NCI-H1048 (cell line): ENCODE results near the gene PDXK.
"Not testable (repeated sequence)": the region's sequence is repeated elsewhere in the genome, so short reads cannot be mapped to it uniquely, and the experiment has no call there.

Experiments
- DNase-seq: peaks from one replicate; lab custom pipeline; 2025; lab: John Stamatoyannopoulos, UW

The PDXK gene

DNA sequence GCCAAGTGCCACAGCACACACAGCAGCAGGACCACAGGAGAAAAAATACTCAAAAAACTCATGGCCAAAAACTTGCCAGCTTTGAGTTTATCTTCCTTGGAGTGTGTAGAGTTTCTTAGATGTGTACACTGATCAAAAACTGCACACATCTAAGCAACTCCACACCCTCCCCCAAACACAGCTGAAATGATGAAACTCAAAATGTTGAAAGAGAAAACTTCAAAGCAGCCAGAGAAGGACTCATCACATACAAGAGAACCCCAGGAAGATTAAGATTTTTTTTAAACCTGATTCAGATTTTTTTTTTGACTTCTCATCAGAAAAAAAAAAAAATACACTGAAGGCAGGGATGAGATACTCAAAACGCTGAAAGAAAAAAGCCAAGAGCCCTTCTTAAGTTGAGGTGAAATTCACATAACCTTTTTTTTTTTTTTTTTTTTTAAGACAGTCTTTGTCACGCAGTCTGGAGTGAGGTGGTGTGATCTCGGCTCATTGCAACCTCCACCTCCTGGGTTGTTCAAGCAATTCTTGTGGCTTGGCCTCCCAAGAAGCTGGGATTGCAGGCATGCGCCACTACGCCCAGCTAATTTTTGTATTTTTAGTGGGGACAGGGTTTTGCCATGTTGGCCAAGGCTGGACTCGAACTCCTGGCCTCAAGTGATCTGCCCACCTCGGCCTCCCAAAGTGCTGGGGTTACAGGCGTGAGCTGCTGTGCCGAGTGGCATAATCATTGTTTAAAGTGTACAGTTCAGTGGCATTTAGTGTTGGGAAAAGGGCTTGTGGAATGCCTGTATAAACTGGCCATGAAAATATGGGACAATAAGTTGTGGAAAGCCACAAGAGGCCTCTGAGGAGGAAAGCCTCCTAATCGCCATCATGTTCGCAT lies 20.9 kb upstream of the PDXK start:
- no peak for DNase-seq

DNA sequence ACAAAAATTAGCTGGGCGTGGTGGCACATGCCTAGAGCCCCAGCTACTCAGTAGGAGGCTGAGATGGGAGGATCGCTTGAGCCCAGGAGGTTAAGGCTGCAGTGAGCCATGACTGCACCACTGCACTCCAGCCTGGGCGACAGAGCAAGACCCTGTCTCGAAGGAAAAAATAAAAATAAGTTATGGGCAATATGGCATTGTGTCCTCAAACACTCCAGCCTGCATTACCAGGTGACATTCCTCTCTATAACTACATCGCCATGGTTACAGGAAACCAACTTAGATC lies 19.5 kb upstream of the PDXK start:
- DNase-seq: not testable (repeated sequence)

DNA sequence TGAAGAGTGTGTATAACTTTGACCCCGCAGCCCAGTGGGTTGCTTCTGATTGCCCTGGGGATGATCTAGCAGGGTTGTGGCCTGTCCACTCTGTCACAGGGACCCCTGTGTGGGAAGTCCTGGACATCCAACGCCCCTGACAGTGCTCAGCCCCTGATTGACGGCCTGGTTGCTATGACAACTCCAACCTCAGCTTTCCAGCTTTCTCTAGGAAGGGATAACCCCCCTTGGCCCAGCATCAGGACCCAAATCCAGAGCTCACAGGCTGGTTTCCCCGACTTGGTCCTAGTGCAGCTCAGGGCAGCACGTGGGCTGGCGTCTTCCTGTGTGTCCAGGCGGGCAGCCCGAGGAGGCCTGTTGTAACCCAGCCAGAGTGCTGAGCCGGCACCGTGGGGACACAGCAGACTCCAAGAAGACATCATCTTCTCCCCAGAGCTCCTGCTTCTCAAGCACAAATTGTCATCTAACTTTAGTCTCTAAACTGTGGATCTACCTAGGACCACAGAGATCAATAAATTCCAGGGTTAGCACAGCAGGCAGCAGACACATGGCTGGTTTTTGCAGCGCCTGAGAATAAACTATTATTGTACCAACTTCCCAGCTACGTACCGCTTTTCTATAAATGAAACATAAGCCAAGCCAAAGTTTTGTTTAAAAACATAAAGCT lies 18.9 kb upstream of the PDXK start:
- no peak for DNase-seq

DNA sequence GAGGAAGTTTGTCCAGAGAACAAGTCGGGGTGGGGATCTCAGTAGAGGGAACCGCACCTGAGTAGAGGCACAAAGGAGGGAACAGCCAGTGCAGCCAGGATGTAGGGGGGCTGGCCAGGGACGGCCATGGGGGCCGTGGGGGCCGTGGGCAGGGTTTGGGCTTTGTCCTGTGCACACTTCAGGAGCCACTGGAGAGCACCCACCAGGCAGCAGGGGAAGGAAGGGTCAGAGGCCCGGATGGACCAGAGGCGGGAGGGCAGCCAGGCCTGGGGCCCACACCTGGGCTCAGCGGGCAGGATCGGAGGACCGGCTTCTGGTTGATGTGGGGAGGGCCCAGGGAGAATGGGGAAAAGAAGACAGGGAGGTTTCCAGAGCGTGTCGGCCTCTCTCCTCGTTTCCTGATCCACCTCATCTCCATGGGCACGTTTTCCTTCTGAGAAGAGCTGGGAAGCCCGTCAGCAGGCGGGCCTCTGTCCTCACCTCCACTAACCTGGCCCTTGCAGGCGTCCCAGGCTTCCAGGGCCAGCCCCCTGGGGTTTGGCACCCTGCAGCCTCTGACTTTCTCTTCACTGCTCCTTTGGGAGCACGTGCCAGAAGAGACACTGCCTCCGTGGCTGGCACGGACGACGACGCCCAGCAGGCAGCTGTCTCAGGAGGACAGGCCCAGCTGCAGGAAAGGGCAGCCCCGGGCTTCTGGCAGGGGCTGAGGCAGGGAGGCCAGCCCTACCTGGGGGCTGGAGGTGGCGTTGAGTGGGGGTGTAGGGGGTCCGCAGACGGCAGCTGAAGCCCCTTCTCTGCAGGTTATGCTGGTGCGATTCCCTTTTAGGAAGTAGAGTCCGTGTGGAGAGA lies 16.8 kb upstream of the PDXK start:
- DNase-seq: no peak

DNA sequence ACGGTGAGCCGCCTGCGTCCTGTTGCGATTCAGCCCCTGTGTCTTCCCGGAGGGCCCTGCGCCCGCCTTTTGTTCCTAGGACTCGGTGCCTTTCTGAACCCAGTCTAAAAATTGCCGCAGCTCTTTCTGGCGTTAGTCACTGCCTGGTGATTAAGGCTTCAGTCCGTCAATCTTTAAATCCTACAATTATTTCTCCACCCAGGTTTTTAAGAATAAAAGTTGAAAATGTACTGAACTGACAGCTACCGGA lies 16.2 kb upstream of the PDXK start:
- DNase-seq: no peak

DNA sequence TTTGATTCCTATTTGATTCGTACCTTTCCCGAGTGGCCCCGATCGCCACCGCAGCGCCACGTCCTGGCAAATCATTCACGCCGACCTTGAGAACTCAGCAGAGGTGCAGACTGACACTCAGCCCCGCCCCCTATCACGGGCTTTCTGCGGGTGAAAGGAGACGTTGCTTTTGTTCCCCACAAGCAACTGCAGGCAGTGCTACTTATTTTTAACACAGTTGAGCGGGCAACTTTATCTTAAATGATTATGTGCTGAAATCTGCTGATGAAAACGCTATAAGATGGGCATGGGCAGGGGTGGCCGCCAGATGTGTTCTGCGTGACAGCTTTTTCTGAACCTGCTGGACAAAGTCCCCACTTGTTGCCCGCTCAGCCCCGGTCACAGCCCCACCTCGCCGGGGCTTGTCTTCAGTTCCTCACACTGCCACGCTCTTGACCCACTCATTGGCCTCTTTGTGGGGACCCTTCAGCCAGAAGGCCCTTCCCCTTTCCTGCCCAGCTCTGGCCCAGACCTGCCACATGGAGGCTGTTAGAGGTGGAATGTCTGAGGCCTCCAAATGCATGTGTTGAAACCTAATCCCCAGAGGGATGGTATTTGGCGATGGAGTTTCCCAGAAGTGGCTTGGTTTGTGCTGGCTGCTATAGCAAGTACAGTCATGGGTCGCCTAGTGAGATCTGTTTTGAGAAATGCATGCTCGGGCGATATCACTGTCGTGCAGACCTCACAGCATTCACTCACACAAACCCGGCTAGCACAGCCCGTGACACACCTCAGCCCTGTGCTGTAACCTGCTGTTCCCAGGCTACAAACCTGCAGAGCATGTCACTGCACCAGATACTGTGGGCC lies 15.7 kb upstream of the PDXK start:
- DNase-seq: no peak

DNA sequence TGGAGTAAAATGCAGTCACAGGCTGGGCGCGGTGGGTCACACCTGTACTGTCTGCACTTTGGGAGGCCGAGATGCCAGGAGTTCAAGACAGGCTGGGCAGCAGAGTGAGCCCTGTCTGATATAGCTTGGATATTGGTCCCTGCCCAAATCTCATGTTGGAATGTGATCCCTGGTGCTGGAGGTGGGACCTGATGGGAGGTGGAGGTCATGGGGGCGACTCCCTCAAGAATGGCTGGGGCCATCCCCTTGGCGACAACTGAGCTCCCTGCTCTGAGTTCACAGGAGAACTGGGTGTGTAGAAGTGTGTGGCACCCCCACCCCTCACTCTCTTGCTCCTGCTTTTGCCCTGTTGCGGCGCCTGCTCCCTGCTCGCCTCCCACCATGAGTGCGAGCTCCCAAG lies 11.5 kb upstream of the PDXK start:
- DNase-seq: no peak

DNA sequence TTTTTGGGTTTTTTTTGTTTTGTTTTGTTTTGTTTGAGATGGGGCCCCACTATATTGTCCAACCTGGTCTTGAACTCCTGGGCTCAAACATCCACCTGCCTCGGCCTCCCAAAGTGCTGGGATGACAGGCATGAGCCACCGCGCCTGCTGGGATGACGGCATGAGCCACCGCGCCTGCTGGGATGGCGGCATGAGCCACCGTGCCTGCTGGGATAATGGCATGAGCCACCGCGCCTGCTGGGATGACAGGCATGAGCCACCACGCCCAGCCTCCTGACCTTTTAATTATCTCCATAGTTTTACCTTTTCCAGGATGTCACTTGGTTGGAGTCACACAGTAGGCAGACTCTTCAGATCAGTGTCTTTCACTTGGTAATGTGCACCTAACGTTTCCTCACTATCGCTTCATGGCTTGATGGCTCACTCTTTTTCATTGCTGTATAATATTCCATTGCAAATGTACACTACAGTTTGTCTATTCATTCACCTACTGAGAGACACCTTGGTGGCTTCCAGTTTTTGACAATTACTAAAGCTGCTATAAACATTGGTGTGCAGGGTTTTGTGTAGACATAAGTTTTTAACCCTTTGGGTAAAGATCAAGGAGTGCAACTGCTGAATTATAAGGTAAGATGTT lies 10.1 kb upstream of the PDXK start:
- no peak for DNase-seq

DNA sequence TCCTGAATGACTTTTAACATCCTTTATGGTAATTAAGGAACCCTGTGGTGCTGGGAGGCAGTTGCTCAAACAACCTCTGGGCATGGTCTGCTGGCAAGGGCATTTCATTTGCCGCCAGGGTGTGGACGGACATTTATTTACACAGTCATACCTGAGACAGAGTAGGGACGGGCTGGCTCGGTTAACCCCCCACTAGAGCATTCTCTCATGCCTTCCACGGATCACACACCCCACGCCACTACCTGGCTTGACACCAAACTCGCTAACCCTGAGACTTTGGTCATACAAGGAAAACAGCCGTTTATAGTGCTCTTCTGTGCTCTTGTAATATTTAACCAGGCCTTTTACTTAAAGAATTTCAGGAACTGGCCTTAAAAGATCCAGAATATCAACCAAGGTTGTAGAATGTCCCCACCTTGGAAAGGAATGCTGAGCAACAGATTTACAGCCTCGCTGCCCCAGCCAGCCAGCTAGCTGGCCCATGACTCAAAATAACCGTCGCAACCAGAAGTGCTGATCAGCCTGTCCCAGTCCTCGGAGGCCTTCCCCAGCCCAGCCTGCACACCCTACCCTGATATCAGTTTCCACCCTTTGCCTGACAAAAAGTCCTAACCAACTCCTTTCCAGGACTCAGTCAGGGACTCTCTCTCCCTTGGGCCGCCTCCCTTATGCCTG lies 6.5 kb upstream of the PDXK start:
- DNase-seq: no peak

DNA sequence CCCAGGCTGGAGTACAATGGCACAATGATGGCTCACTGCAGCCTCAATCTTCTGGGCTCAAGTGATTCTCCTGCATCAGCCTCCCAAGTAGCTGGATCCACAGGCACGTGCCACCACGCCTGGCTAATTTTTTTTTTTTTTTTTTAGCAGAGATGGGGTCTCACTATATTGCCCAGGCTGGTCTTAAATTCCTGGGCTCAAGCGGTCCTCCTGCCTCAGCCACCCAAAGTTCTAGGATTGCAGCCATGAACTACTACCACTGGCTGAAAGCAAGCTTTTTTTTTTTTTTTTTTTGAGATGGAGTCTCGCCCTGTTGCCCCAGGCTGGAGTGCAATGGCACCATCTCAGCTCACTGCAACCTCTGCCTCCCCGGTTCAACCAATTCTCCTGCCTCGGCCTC lies 5.8 kb upstream of the PDXK start:
- DNase-seq: not testable (repeated sequence)

DNA sequence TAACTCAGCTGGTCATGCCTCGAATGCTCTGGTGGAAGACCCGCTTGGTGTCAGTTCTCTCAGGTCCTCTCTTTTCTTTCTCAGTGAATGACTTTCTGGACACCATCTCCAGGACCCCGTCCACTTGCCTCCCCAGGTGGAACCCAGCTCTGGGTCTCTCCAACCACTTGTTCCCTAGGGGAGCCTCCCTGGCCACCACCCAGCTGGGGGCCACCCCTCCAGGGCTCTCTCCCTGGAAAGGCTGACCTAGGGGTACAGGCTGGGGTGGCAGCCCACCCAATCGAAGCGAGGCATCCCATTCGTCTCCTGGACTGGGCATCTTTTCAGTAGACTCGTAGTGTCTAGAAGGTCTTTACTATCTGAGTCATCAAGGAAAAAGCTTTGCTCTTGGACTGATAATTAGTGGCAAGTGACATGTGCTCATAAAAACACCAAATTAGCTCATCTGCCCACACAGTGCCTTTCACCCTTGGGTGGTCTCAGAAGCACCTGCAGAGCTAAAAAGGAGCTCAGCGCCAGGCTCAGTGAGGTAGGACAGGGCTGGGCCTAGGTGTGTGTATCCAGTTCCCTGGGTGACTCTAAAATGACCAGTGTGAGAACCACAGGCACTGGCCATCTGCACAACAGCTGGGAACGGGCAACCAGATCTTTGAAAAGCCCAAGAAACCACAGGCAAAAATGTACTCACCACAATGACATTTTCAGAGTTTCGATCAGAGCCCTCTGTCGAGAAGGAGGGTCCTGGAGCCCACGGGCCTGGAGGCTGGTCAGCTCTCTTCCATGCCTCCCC lies 2.4 kb upstream of the PDXK start:
- DNase-seq: no peak

DNA sequence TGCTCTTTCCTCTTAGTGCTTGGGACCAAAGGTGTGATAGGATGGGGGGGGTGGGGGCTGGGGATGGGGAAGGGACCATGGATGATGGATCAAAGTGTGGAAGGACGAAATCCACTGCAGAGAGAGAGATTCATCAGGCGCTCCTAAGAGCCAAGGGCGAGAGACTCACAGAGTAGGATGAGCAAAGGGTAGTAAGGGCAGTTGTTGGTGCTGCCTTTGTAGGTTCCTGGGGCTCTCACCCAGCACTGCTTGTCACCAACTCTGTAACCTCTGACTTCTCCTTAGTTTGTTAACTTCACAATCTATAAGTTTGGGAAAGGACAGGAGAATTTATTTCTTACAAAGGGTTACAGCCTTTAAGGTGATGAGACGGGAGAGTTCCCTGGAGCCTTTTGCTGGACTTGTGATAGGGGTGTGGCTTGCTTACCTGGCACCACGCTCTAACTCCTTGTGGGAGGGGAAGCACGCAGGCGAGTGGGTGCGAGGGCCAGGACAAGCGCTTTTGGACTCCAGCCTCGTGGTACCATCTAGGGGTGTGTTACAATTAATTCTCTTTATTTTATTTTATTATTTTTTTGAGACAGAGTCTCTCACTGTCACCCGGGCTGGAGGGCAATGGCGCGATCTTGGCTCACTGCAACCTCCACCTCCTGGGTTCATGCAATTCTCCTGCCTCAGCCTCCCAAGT lies 1.6 kb upstream of the PDXK start:
- no peak for DNase-seq

DNA sequence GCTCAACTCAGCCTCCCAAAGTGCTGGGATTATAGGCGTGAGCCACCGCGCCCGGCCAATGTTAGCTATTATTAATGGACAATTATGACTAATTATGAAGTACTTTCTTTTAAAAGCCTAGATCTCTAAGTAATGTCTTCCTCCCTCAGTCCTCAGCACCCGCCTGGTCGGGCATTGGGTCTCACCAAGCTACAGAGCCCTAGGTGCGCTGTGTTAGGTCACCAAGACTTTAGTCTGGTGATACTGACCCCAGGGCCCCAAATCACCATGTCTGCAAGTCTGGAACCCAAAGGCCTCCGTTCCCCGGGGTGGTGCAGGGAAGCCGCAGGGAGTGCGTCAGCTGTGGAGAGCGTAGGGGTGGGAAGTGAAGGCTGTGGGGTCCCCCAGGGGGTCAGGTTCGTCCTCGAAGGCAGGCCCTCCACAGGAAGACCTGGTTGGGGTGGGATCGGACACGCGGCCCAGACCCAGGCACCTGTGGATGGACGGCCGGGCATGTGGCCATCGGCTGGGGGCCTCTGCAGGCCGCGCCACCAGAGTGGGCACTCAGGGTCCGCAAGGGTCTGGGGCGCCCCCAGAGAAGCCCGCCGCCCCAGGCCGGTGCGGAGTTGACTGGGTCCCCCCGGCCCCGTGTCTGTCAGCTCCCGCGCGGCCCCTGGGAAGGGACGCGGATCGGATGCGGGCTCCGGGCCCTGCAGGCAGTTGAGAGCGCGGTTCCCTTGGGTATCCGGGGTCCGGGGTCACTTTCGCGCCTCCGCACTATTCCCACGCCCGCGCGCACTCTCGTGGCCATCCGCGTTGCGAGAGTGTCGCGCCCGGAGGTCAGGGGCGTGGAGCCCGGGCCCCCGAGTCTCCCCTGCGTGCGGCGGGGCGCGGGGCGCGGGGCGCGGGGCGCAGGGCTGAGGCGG lies 710 bp upstream of the PDXK start:
- no peak for DNase-seq

DNA sequence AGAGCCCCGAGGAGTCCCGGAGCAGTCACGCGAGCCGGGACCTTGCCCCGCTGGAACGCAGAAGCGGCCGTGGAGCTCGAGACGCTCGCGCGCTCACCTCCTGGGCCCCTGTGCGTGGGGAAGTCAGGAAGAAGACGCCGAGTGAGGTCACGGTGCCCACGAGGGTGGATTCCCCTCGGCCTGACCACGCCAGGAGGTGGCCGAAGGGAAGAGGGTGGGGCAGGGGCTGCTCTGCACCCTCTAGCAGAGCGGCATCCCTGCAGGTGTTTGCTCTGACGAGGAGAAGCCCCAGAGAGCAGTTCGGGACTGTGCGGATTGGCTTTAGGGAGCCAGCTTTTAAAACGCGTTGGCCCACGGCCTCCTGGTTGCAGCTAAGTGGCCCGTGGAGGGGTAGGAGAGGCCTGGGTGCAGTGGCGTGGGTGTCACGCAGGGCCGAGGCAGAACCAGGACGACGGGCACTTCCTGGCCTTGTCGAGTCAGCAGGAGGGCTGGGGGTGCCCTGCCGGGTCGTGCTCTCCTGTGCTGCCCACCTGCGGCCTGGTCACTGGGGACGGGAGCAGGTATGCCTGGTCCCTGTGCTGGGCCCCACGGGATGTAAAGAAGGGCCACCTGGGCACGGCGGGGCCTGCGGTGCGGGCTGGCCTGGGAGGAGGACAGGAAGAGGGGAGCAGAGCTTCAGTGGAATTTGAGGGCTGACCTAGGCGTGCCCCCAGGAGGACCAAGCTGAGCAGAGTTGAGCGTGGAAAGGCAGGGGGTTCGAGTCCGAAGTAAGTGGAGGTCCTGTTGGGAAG lies 1.0 kb downstream of the PDXK start:
- DNase-seq: no peak

DNA sequence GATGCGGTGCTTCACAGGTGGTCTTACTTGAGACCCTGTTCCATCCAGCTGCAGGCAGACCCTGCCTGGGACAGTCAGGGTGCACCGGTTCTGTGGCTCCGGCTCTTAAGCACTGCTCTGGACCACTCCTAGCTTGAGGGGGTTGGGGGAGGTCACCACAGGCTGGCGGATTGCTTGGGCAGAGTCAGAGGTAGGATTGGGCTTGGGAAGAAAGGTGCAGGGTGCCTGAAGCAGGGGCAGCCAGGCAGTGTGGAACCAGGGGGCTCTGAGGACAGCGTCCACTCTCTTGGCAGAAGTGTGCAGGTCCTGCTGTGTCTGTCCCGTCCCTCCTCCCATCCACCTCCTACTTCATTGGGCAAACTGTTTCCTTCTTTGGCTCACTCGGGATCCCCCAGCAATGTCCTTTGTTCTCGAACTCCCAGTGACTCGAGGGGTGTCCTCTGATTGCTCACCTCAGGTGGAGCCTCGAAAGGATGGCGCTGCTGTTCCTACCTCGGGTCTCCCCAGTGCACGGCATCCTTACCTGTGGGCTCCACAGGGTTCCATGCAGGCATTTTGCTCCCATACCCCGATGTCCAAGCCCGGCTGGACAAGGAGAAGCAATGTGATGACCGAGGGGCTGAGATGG lies 1.7 kb downstream of the PDXK start:
- DNase-seq: no peak

DNA sequence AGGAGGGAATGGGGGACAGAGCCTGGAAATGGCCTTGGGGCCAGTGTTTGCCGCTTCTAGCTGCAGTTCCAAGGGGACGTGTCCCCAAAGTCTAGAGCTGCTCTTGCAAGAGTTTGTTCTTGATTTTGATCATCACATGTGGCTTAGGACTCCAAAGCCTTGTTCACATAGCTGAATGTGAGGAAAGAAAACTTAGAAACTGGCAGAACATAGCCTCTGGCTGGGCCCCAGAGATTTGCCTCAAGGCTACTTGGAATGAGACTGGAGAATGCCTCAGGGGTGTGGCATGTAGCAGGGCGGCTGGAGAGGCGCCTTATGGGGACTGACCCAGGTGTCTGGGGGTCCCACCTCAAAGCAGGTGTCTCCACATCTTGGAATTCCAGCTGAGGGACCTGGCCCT lies 2.3 kb downstream of the PDXK start:
- no peak for DNase-seq

DNA sequence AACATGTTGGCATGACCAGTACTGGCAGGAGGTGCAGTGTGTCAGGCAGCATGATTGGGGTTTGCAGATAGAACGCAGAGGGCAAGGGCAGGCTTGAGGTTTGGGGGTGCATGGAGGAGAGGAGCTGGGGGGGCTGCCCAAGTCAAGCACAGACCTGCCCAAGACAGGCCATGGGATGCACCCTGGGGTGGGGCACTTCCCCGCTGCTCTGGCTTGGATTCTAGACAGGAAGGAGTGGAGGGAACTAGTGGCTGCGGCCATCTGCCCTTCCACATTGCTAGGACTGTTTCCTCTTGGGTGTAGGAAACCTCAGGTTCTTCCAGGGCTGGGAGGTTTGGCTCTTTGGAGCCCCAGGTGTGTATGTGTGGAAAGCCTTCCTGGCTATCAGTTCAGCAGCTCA lies 3.0 kb downstream of the PDXK start:
- DNase-seq: no peak
